ENCODE measurements around the gene MPND. TPM values are rescaled to one million over a fixed set of nuclear protein-coding genes. Genes with fewer than 3 reads are reported as not detected.

MPND gene
- total RNA-seq, 6 donors from 2014 or later = 7.7 to 37.1 (median 15.6) TPM

DNA sequence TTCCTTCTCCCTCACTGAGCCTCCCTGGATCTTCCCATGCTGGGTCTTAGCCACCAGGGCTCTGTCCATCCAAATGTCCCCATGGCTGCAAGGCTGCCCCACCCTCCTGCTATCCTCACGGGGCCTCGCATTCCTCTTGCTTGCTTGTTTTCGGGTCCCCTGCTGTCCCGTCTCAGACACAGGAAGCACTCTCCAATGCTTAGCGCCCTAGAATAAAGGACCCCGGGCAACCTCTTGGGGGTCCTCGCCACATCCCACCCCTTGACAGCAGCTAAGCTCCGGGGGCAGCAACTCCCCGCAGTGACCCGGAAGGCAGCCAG is 33.3 kb downstream of the MPND start:
- Histone ChIP-seq H3K4me1 (peaks cover 73 to 87% (median 82%) of the 10 kb centered on the region in 4 donors), H3K27ac (peak overlapping the region; percentile 78 to 85 (median 85)), H3K9me3 (no peaks in the 10 kb centered on the region), H3K4me3 (no peak overlapping the region), H3K27me3 (no peaks in the 10 kb centered on the region), H3K36me3 (no peaks in the 10 kb centered on the region)
- 62 to 78% methylated on average over 4 to 10 of the region's 10 CpGs for WGBS, 2 donors
- peak in 1 of 2 donors; percentile 32 for DNase-seq
- no peak for ATAC-seq (ENCODE audit: low FRiP score in 2 of 2)
- TF ChIP-seq POLR2AphosphoS5 (IDR thresholded peaks at IDR 0.05) (no peak), EP300 (IDR thresholded peaks at IDR 0.05) (no peak), POLR2A (IDR thresholded peaks at IDR 0.05) (no peak)
- TF ChIP-seq, protein P1, sequence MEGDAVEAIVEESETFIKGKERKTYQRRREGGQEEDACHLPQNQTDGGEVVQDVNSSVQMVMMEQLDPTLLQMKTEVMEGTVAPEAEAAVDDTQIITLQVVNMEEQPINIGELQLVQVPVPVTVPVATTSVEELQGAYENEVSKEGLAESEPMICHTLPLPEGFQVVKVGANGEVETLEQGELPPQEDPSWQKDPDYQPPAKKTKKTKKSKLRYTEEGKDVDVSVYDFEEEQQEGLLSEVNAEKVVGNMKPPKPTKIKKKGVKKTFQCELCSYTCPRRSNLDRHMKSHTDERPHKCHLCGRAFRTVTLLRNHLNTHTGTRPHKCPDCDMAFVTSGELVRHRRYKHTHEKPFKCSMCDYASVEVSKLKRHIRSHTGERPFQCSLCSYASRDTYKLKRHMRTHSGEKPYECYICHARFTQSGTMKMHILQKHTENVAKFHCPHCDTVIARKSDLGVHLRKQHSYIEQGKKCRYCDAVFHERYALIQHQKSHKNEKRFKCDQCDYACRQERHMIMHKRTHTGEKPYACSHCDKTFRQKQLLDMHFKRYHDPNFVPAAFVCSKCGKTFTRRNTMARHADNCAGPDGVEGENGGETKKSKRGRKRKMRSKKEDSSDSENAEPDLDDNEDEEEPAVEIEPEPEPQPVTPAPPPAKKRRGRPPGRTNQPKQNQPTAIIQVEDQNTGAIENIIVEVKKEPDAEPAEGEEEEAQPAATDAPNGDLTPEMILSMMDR (IDR thresholded peaks at IDR 0.05) = no peak

DNA sequence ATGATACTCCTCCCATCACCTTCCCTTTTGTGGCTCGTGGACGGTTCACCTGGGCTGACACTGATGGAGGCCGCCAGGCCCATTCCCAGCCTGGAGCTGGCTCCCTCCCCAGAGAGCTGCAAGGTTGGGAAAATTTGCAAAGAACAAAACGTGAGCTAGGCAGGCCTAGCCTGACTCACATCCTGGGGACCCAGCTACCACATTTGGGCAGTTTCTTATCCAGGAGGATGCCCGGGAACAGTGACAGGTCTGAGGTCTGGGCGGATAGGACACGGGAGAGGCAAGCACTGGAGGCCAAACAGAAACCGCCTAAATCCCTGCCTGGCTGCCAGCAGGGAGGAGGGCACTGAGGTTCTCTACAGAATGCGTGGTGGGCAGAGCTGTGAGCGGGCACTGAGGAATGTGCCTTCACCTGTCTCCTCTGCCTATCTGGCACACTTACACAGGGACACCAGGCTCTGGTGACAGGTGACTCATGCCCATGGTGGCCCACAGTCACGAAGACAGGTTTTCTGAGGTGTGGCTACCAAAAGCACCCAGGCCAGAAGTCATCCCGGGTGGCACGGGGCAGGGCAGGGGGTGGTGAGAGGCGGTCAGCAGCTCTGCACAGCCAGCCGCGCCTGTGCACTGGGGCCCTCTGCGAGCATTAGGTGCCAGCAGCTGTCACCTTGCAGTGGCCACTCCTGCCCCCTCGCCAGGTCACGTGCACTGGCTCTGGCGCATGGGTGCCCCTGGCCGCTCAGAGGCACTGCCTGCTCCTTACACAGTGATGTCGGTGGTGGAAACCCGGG is 33.8 kb downstream of the MPND start:
- Histone ChIP-seq H3K36me3 (no peaks in the 10 kb centered on the region), H3K27ac (peak overlapping the region; percentile 78 to 85 (median 85)), H3K4me1 (peaks cover 73 to 86% (median 82%) of the 10 kb centered on the region in 4 donors), H3K27me3 (no peaks in the 10 kb centered on the region), H3K9me3 (no peaks in the 10 kb centered on the region), H3K4me3 (no peak overlapping the region)
- TF ChIP-seq POLR2AphosphoS5 (IDR thresholded peaks at IDR 0.05) = no peak
- no peak for TF ChIP-seq POLR2A (IDR thresholded peaks at IDR 0.05)
- no peak for TF ChIP-seq EP300 (IDR thresholded peaks at IDR 0.05)
- TF ChIP-seq, protein P1 (IDR thresholded peaks at IDR 0.05) = no peak
- ATAC-seq (ENCODE audit: low FRiP score in 2 of 2) (no peak), DNase-seq (no peak)
- 73 to 87% methylated on average over 14 to 21 of the region's 23 CpGs for WGBS, 2 donors

DNA sequence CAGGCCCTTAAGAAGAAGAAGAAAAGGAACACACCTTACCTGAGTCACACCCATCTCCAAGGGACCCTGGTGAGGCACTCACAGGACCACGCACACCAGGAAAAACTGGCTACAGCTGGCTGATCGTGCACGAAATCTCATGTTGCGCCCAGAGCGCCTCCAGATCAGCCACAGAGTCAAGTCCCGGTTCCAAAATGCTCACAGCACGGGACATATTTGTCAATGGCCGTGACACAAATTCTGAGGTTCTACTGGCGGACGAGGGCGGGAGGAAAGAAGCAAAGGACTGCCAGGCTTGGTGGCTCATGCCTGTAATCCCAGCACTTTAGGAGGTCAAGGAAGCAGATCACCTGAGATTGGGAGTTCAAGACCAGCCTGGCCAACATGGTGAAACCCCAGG is 35.5 kb downstream of the MPND start:
- 84 to 93% methylated on average over 11 of the region's 11 CpGs for WGBS, 2 donors
- no peak for DNase-seq
- TF ChIP-seq POLR2A (IDR thresholded peaks at IDR 0.05) (no peak), POLR2AphosphoS5 (IDR thresholded peaks at IDR 0.05) (no peak), EP300 (IDR thresholded peaks at IDR 0.05) (no peak)
- TF ChIP-seq, protein P1 (IDR thresholded peaks at IDR 0.05) = no peak
- peak overlapping the region; percentile 36 to 85 (median 82) for H3K27ac ChIP-seq
- peaks cover 0 to 6% (median 5%) of the 10 kb centered on the region in 4 donors for H3K36me3 ChIP-seq
- no peak overlapping the region for H3K4me3 ChIP-seq
- H3K4me1 ChIP-seq = peaks cover 61 to 69% (median 66%) of the 10 kb centered on the region in 4 donors
- no peak for ATAC-seq (ENCODE audit: low FRiP score in 2 of 2)
- H3K9me3 ChIP-seq = no peaks in the 10 kb centered on the region
- H3K27me3 ChIP-seq = no peaks in the 10 kb centered on the region

DNA sequence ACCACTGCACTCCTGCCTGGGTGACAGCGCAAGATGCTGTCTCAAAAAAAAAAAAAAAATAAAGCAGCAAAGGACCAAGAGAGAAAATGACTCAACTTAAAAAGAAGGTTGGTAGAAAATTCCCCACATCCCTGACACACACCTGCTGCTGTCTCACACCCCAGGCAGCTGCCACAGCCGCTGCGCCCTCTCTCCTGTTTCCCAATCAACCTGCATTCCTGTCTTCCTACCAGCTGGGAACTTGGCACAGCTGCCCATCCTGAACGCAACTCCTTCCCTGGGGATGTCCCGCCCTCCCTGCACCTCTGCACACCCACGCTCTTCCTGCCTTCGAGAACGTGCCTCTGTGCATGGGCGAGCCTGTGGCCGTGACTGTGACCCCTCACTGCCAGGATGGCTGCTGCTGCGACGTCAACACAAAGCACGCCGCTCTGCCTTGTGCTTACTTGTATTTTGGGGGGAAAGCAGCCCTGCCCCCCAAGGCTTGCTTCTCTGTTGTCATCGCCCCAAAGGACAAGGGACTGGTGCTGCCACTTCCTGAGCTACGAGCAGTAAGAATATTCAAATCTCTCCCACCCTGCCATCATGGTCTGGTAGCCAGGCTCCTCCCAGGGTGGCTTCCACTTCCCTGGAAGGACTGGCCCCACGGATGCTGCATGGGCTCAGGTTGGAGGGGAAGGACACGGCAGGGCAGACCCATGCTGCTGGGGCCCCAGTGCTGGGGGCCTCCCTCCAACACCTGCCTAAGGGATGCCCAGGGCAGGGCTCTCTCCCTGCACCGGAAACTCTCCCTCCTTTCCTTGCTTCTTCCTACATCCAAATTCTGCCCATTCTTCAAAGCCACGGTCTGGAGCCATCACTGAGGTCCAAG is 36.3 kb downstream of the MPND start:
- TF ChIP-seq POLR2A (IDR thresholded peaks at IDR 0.05) (no peak), EP300 (IDR thresholded peaks at IDR 0.05) (no peak), POLR2AphosphoS5 (IDR thresholded peaks at IDR 0.05) (peak; percentile 43 to 80)
- TF ChIP-seq, protein P1 (IDR thresholded peaks at IDR 0.05) = peak in 1 of 6 experiments; percentile 18
- H3K36me3 ChIP-seq = peaks cover 0 to 13% (median 8%) of the 10 kb centered on the region in 4 donors
- WGBS, 2 donors = 40 to 54% methylated on average over 8 to 20 of the region's 20 CpGs
- peak; percentile 45 to 86 for DNase-seq
- H3K9me3 ChIP-seq = no peaks in the 10 kb centered on the region
- H3K27me3 ChIP-seq = no peaks in the 10 kb centered on the region
- peak in 1 of 2 donors; percentile 65 for ATAC-seq (ENCODE audit: low FRiP score in 2 of 2)
- H3K4me1 ChIP-seq = peaks cover 54 to 62% (median 59%) of the 10 kb centered on the region in 4 donors
- peak overlapping the region; percentile 72 to 85 (median 82) for H3K27ac ChIP-seq
- H3K4me3 ChIP-seq = peak overlapping the region in 2 of 4 donors; percentile 17 to 21
